Ascending aorta (tissue), 2 donors: ENCODE results near the gene EIF4E3. TPM values are rescaled to one million over a fixed set of nuclear protein-coding genes. Genes with fewer than 3 reads are reported as not detected.

Experiments
- DNase-seq, 2 donors: peaks; one replicate each; pipeline ENCODE4 v3.0.0-alpha.2; 2019; ENCODE audit warnings: low spot score in 2 of 2
- H3K27ac ChIP-seq, 2 donors: fragments of 200-600 bp; sonication (generic); one replicate each; pipeline ENCODE4 v1.5.1; 2016 to 2017; ENCODE audit warnings: mild to moderate bottlenecking in 1 of 2
- H3K27me3 ChIP-seq: fragments of 200-600 bp; sonication (generic); one replicate; pipeline ENCODE4 v1.5.1; 2017
- H3K36me3 ChIP-seq, 2 donors: fragments of 200-600 bp; sonication (generic); one replicate each; pipeline ENCODE4 v1.5.1; 2016
- H3K4me1 ChIP-seq, 2 donors: fragments of 200-600 bp; sonication (generic); one replicate each; pipeline ENCODE4 v1.5.1; 2016 to 2017; ENCODE audit warnings: mild to moderate bottlenecking in 1 of 2
- H3K4me3 ChIP-seq, 2 donors: fragments of 200-600 bp; sonication (generic); one replicate each; pipeline ENCODE4 v1.5.1; 2016 to 2017; ENCODE audit warnings: mild to moderate bottlenecking in 1 of 2
- H3K9me3 ChIP-seq, 2 donors: fragments of 200-600 bp; sonication (generic); one replicate each; pipeline ENCODE4 v1.5.1; 2016
- intact Hi-C: fragments of 100-400 bp; cut with DNase I; formaldehyde crosslinking; loops from one replicate; pipeline ENCODE4 v1.15.1; 2023
- total RNA-seq: library from RNA; depleted of rRNA; stranded (reverse); fragments of >200 nt; gene quantifications from one replicate; pipeline ENCODE4 v1.1.0, GENCODE V29; 2016
- TF ChIP-seq, protein P1 (sequence below), 3 experiments: fragments of 200-600 bp in 2 of 3; fragments of 450-650 bp in 1 of 3; sonication (generic) in 2 of 3; IDR thresholded peaks; one replicate each; pipeline ENCODE4 v1.5.1; 2016 to 2019; ENCODE audit warnings: antibody characterized with exemption in 3 of 3, mild to moderate bottlenecking in 1 of 3, moderate library complexity in 1 of 3

Gene EIF4E3
- total RNA-seq, 1 donor from 2014 or later = 4.4 TPM

DNA sequence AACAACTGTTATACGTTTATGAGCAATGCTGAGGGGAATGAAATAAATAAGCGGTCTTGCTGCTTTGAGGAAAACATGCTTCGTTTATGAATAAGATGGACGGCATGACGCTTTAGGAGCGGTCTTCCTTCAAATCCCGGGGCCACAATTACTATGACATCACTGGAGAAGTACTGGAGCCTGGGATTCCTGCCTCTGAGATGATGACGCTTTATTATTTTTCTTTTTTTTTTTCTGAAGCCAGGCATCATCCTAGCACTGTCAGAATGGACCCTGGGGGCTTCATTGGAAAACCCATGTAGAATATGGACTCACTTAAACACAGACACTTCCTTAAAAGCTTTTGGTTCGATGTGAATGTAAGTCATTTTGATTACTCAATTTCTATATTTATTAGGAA, 89.2 kb downstream of the EIF4E3 start:
- DNase-seq = no peak
- H3K27ac ChIP-seq = no peak overlapping the region
- H3K27me3 ChIP-seq = no peaks in the 10 kb centered on the region
- H3K36me3 ChIP-seq = no peaks in the 10 kb centered on the region
- H3K4me3 ChIP-seq = no peak overlapping the region
- H3K9me3 ChIP-seq = no peaks in the 10 kb centered on the region
- intact Hi-C loops = no loop called here
- TF ChIP-seq, protein P1, sequence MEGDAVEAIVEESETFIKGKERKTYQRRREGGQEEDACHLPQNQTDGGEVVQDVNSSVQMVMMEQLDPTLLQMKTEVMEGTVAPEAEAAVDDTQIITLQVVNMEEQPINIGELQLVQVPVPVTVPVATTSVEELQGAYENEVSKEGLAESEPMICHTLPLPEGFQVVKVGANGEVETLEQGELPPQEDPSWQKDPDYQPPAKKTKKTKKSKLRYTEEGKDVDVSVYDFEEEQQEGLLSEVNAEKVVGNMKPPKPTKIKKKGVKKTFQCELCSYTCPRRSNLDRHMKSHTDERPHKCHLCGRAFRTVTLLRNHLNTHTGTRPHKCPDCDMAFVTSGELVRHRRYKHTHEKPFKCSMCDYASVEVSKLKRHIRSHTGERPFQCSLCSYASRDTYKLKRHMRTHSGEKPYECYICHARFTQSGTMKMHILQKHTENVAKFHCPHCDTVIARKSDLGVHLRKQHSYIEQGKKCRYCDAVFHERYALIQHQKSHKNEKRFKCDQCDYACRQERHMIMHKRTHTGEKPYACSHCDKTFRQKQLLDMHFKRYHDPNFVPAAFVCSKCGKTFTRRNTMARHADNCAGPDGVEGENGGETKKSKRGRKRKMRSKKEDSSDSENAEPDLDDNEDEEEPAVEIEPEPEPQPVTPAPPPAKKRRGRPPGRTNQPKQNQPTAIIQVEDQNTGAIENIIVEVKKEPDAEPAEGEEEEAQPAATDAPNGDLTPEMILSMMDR (IDR thresholded peaks at IDR 0.05) = no peak
- no peaks in the 10 kb centered on the region for H3K4me1 ChIP-seq

DNA sequence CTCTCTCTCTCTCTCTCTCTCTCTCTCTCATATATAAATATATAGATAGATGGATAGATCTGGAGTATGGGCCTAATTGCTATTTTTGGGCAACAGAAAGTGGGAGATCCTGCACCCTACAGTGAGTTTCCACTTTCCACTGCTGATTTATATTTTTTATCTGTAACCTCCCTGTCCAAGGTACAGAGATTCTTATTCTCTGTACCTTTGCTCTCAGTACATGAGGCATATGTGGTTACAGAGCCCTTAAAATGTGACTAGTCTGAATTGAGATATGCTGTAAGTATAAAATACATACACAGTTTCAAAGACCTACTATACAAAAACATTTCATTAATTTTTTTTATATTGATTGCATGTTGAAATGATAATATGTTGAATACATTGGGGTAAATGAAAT, 90.5 kb downstream of the EIF4E3 start:
- no peaks in the 10 kb centered on the region for H3K9me3 ChIP-seq
- H3K36me3 ChIP-seq = no peaks in the 10 kb centered on the region
- no peak overlapping the region for H3K27ac ChIP-seq
- no peak for DNase-seq
- H3K27me3 ChIP-seq = no peaks in the 10 kb centered on the region
- no peak overlapping the region for H3K4me3 ChIP-seq
- TF ChIP-seq, protein P1 (IDR thresholded peaks at IDR 0.05) = no peak
- H3K4me1 ChIP-seq = no peaks in the 10 kb centered on the region
- intact Hi-C loops = no loop called here

DNA sequence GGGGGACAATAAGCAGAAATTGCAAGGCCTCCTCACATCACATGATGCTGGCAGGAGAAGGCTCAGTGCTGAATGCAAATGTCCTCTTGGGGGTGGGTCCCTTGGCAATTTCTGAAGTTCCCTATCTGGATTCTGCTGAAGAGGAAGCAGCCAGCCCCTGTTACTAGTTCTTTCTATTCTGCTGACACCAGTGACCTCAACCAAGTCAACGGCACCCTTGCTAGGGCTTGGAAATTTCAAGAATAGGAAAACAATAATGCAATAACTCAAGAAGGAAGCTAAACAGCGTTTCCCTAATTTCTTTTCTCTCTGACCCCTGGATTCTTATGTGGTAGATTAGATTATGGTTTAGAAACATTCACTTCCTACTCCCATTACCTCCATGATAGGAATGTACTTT, 95.5 kb downstream of the EIF4E3 start:
- no peak for DNase-seq
- intact Hi-C loops = no loop called here
- no peak overlapping the region for H3K27ac ChIP-seq

DNA sequence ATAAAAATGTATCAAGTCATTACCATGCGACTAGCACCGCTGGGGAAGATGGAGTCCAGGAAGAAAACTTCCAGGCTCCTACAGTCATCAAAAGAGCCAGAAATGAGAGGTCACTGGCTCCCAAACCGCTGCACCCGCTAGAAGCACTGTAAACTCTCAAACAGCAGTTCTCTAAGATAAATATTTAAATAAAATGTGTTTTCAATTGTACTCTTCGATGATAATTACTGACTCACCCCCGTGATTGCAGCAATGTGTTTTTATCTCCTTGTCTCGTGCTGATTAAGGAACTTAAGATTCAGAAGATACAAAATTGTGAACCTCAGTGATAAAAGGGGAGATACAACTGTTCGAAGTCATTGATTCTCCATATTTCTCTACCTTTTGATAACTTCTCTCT, 95.9 kb downstream of the EIF4E3 start:
- Histone ChIP-seq H3K4me1 (no peaks in the 10 kb centered on the region), H3K36me3 (no peaks in the 10 kb centered on the region), H3K9me3 (no peaks in the 10 kb centered on the region), H3K4me3 (no peak overlapping the region), H3K27me3 (no peaks in the 10 kb centered on the region), H3K27ac (no peak overlapping the region)
- no peak for DNase-seq
- intact Hi-C loops = no loop called here
- TF ChIP-seq, protein P1 (IDR thresholded peaks at IDR 0.05) = no peak

More for the DNA sequence above, 95.5 kb downstream of the EIF4E3 start:
- Histone ChIP-seq H3K36me3 (no peaks in the 10 kb centered on the region), H3K4me1 (no peaks in the 10 kb centered on the region), H3K4me3 (no peak overlapping the region), H3K27me3 (no peaks in the 10 kb centered on the region), H3K9me3 (no peaks in the 10 kb centered on the region)
- TF ChIP-seq, protein P1 (IDR thresholded peaks at IDR 0.05) = no peak

DNA sequence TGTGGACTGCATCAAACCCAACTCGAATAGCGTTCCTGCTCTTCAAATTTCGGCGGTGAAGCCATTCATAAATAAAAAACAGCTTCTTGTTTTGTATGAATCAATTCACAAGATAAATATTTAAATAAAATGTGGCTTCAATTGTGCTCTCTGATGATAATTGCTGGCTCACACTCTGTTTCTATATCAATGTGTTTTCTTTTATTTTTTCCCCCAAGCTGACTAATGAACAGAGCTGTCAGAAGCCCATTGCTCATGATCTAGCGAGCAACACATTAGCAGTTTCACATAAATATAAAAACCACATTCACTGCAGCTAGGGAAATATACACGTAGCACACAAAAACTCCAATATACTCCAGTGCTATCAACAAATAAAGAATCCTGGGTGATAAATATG, 96.7 kb downstream of the EIF4E3 start:
- intact Hi-C loops = no loop called here
- H3K27ac ChIP-seq = no peak overlapping the region

More for the DNA sequence above, 96.7 kb downstream of the EIF4E3 start:
- Histone ChIP-seq H3K9me3 (no peaks in the 10 kb centered on the region), H3K27me3 (no peaks in the 10 kb centered on the region), H3K4me3 (no peak overlapping the region), H3K4me1 (no peaks in the 10 kb centered on the region), H3K36me3 (no peaks in the 10 kb centered on the region)
- TF ChIP-seq, protein P1 (IDR thresholded peaks at IDR 0.05) = no peak
- DNase-seq = no peak
